HUES64 (cell line): ENCODE measurements around the gene TET3.

Experiments
- H3K27ac ChIP-seq: 2 replicates; pipeline ENCODE4 v1.7.0; 2013; ENCODE audit warnings: low read depth, low read length, inconsistent platforms
- H3K27me3 ChIP-seq: 2 replicates; pipeline ENCODE4 v1.6.1; 2013; ENCODE audit warnings: mild to moderate bottlenecking, low read length; ENCODE audit not compliant: insufficient read depth
- H3K36me3 ChIP-seq: 2 replicates; pipeline ENCODE4 v1.6.1; 2013; ENCODE audit warnings: mild to moderate bottlenecking, low read length; ENCODE audit not compliant: insufficient read depth
- H3K4me1 ChIP-seq: 2 replicates; pipeline ENCODE4 v1.6.1; 2013; ENCODE audit warnings: mild to moderate bottlenecking, low read length, moderate library complexity; ENCODE audit not compliant: insufficient read depth
- H3K4me3 ChIP-seq: 2 replicates; pipeline ENCODE4 v1.5.1; 2013; ENCODE audit warnings: mild to moderate bottlenecking, low read length, moderate library complexity
- H3K9ac ChIP-seq: 2 replicates; pipeline ENCODE4 v1.6.1; 2013; ENCODE audit warnings: mild to moderate bottlenecking, low read depth, low read length
- H3K9me3 ChIP-seq: 2 replicates; pipeline ENCODE4 v1.6.1; 2013; ENCODE audit warnings: low read depth, low read length; ENCODE audit not compliant: insufficient read depth
- WGBS: fragments of 150-250, 120-280 bp; methylation state at CpG from one replicate; pipeline ENCODE4 v1.1.7; 2013; ENCODE audit warnings: missing lambda C conversion rate; 5-methylcytosine and 5-hydroxymethylcytosine counted together

The TET3 gene

DNA sequence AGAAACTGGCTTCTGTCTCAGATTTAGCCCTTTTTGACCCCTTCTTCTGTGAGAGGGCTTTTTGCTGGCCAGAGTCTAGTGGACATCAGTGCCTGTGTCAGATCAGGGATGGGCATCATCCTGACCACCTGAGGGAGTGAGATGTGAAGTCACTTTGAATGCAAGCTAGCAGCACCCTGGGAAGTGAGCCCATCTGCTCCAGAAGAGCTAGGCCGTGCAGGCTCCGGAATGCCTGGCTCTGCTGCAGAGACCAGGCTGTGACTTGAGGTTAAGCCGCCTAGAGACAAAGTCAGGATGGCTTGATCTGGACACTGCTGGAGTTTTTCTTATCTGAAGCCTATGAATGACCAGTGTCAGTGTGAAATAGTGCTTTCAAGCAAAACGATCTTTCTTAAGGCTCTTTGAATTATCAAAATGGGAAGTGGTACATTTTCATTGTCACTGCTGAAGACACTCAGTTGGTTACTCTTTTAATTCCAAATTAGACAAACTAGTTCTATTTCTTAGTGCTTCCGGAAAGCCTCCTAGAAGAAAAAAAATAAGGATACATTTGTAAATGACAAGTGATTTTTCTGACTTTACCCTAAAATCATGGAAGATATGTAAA is 37.2 kb upstream of the TET3 start:
- Histone ChIP-seq H3K9ac (no peak overlapping the region), H3K27me3 (no peaks in the 10 kb centered on the region), H3K9me3 (no peaks in the 10 kb centered on the region), H3K4me3 (no peak overlapping the region), H3K27ac (no peak overlapping the region), H3K4me1 (no peaks in the 10 kb centered on the region), H3K36me3 (peaks cover 91% of the 10 kb centered on the region)
- 92% methylated on average over 4 of the region's 5 CpGs for WGBS

DNA sequence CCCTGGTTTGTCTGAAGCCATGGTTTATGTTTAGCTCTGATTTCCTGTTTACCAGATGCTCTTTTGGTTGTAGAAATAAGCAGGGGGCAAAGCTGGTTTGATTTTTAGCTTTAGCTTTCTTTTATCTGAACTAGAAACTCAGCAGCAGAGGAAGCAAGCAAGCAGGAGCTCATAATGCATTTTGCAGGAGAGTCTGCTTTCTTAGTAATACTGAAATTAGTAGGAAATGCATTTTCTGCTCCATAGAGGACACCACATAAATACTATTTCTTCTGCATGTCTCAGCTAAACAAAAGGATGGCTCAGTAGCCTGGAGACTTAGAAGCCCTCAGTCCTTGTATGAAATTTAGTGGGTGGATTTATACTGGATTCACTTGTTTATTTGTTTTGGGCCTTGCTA is 34.9 kb upstream of the TET3 start:
- Histone ChIP-seq H3K9ac (no peak overlapping the region), H3K27ac (no peak overlapping the region), H3K9me3 (no peaks in the 10 kb centered on the region), H3K4me3 (no peak overlapping the region), H3K36me3 (peaks cover 89% of the 10 kb centered on the region), H3K4me1 (no peaks in the 10 kb centered on the region), H3K27me3 (no peaks in the 10 kb centered on the region)

DNA sequence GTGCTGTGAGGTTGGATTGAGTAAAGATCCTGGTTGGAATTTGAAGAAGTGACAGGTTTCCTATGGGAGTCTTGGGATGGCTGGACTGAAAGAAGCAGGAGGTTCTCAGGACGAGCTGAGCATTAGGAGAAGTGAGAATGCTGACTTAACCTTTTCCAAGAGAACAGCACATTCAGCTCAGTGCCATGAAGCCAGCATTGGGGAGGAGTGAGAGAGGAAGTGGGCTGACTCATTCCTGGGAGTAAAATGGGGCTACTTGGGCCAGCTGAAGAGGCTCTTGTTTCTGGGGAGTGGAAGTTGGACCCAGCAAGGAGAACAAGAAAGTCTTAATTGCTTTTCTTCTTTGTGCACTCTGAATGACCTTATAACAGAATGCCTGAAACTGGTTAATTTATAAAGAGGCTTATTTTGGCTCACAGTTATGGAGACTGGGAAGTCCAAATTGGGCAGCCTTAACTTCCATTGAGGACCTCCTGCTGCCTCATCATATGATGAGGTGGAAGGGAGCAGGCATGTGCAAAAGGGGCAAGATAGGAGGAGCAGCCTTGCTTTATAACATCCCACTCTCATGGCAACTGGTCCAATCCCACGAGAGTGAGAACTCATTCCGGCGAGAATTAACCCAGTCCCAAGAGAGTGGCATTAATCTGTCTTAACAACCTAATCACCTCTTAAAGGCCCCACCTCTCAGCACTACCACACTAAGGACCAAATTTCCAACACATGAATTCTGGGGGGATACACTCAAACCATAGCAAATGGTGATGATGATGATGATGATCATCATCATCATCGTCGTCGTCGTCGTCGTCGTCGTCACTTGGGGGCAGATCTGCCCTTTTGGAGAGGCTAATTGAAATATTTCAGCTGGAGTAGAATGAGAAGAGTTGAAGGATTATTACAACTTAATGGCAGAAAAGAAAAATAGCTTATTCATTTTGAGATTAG is 31.9 kb upstream of the TET3 start:
- Histone ChIP-seq H3K9ac (no peak overlapping the region), H3K27me3 (no peaks in the 10 kb centered on the region), H3K36me3 (peaks cover 88% of the 10 kb centered on the region), H3K27ac (no peak overlapping the region), H3K4me1 (no peaks in the 10 kb centered on the region), H3K9me3 (no peaks in the 10 kb centered on the region), H3K4me3 (no peak overlapping the region)
- 87% methylated on average over 12 of the region's 12 CpGs for WGBS

DNA sequence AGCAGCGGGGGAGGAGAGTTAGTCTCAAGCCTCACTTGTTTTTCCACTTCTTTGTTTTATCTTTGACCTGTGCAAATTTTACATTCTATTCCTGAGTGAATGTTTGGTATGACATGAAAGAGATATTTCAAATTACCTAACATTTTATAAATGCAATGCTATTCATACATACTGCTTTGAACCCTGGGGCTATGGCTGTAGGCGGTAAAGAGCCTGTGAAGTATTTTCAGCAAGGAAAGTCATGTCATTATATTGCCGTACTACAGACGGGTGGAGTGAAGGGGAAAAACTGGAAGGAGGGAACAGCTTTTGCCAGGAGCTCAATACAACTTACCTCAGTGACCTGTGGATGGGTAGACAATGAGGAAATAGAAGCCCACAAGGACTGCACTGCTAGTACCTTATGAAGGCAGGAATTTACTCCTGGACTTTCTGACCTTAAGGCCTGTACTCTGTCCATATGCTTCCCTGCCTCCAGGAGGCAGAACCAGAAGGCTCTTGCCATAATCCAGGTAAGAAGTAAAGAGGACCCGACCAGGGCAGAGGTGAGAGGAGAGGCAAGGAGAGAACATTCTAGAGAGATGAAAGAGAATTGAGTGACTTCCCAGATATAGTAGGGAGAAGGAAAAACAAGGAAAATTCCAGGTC is 28.4 kb upstream of the TET3 start:
- no peaks in the 10 kb centered on the region for H3K4me1 ChIP-seq

DNA sequence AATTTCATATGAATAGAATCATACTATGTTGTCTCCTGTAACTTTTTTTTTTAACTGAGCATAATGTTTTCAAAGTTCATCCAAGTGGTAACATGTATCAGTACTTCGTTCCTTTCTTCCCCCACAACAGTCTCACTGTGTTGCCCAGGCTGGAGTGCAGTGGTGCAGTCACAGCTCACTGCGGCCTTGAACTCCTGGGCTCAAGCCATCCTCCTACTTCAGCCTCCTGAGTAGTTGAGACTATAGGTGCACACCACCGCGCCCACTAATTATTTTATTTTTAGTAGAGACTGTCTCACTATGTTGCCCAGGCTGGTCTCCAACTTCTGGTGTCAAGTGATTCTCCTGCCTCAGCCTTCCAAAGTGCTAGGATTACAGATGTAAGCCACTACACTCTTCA is 23.4 kb upstream of the TET3 start:
- H3K9me3 ChIP-seq: no peaks in the 10 kb centered on the region
- no peak overlapping the region for H3K27ac ChIP-seq
- no peak overlapping the region for H3K4me3 ChIP-seq
- H3K36me3 ChIP-seq: peaks cover 34% of the 10 kb centered on the region
- WGBS: 96% methylated on average over 4 of the region's 4 CpGs
- no peaks in the 10 kb centered on the region for H3K27me3 ChIP-seq
- no peaks in the 10 kb centered on the region for H3K4me1 ChIP-seq
- no peak overlapping the region for H3K9ac ChIP-seq

More for the DNA sequence above, 28.4 kb upstream of the TET3 start:
- Histone ChIP-seq H3K9ac (no peak overlapping the region), H3K27ac (no peak overlapping the region), H3K4me3 (no peak overlapping the region), H3K36me3 (peaks cover 74% of the 10 kb centered on the region), H3K9me3 (no peaks in the 10 kb centered on the region), H3K27me3 (no peaks in the 10 kb centered on the region)
- WGBS: 91% methylated on average over 5 of the region's 5 CpGs

DNA sequence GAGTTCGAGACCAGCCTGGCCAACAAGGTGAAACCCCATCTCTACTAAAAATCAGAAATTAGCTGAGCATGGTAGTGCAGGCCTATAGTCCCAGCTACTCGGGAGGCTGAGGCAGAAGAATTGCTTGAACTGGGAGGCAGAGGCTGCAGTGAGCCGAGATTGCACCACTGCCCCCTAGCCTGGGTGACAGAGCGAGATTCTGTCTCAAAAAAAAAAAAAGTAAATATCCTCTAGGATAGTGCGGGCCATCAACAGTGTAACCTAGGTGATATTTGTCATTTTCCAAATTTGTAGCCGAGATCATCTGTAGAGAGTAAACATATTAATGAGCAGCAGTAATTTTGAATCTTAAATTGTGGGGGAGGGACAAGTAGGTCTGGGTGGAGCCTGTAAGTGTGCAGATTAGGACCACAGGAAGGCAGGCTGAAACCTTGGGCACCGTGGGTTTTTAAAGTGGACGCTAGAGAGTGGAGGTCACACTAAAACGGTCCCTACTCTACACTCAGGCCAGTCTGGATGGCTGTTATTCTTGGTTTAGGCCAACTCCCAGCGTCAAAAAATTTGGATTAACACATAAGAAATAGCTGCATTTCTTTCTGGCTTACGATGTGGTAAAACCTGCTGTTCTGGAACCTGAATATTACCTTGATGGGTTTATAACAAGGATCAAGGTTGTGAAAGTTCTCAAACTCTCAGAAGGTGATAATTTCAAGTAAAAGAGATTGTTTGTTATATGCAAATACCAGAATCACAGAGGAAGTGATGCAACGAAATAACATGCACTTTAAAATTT is 22.7 kb upstream of the TET3 start:
- Histone ChIP-seq H3K36me3 (peaks cover 27% of the 10 kb centered on the region), H3K27me3 (no peaks in the 10 kb centered on the region), H3K9ac (no peak overlapping the region), H3K27ac (no peak overlapping the region), H3K9me3 (no peaks in the 10 kb centered on the region), H3K4me1 (no peaks in the 10 kb centered on the region), H3K4me3 (no peak overlapping the region)
- WGBS: 92% methylated on average over 12 of the region's 12 CpGs

DNA sequence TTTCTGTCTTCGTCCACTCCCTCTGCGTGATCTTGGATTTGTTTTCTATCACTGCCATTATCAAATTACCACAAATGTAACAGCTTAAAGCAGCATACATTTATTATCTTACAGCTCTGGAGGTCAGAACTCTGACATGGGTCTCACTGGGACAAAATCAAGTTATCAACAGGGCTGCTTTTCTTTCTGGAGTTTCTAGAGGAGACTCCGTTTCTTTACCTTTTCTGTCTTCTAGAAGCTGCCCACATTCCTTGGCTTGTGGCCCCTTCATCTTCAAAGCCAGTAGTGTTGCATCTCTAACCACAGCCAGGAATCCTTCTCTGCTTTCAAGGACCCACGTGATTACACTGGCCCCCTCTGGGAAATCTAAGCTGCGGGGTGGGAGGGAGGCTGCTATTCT is 21.9 kb upstream of the TET3 start:
- WGBS: 88% methylated on average over 5 of the region's 5 CpGs
- H3K9me3 ChIP-seq: no peaks in the 10 kb centered on the region

DNA sequence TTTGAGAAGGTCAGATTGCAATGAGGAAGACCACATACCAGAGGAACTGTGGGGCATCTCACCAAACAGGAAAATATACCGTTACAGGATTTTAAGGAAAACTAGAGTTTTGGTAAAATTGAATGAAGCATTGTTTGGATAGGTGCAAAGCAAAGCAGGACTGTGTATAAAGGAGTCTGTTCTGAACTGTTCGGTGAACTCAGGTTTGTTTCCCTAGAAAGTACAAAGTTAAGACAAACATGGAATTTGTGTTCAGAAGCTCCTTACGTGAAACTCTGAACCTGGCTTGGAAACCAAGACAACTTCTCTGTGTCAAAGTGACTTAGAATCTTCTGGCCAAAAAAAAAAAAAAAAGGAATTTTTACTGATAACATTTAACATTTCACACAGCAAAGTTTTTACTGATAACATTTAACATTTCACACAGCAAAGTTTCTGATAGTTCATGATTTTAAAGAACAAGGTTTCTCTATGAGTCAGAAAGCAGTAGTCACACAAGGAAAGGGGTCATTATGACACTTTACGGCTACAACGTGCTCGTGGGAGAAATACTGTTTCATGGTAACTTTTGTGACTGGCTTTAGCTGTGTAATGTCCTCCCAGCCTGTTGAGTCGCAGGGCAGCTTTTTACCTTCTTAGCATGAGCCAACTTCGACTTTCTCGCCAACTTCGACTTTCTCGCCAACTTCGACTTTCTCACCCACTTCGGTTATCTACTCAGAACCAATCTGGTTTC is 21.2 kb upstream of the TET3 start:
- H3K9ac ChIP-seq: no peak overlapping the region
- no peaks in the 10 kb centered on the region for H3K4me1 ChIP-seq
- WGBS: 93% methylated on average over 13 of the region's 13 CpGs
- H3K27ac ChIP-seq: no peak overlapping the region
- H3K27me3 ChIP-seq: no peaks in the 10 kb centered on the region
- H3K4me3 ChIP-seq: no peak overlapping the region
- peaks cover 14% of the 10 kb centered on the region for H3K36me3 ChIP-seq
- H3K9me3 ChIP-seq: no peaks in the 10 kb centered on the region

More for the DNA sequence above, 21.9 kb upstream of the TET3 start:
- Histone ChIP-seq H3K27me3 (no peaks in the 10 kb centered on the region), H3K4me3 (no peak overlapping the region), H3K27ac (no peak overlapping the region), H3K36me3 (peaks cover 21% of the 10 kb centered on the region), H3K9ac (no peak overlapping the region), H3K4me1 (no peaks in the 10 kb centered on the region)

DNA sequence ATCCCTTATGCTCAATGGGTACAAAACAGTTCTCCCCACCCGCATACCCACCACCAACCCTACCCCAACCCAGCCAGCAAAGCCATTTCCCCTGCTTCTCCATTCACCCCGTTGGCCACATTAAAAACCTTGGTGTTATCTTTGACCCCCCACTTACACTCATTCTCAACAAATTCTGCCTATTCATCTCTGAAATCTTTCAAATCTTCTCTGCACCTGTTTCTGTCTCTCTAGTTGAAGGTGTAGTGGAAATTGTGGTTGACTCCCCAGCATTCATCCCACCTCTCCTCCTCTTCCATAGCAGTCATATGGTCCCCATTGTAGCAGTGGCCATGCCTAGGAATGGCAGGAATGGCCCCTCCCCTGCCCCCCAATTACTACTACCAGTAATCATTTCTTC is 20.5 kb upstream of the TET3 start:
- no peaks in the 10 kb centered on the region for H3K4me1 ChIP-seq
- 88% methylated on average over 2 of the region's 2 CpGs for WGBS
- no peak overlapping the region for H3K27ac ChIP-seq
- no peaks in the 10 kb centered on the region for H3K9me3 ChIP-seq
- no peak overlapping the region for H3K4me3 ChIP-seq
- H3K9ac ChIP-seq: no peak overlapping the region
- no peaks in the 10 kb centered on the region for H3K27me3 ChIP-seq
- H3K36me3 ChIP-seq: peaks cover 7% of the 10 kb centered on the region

DNA sequence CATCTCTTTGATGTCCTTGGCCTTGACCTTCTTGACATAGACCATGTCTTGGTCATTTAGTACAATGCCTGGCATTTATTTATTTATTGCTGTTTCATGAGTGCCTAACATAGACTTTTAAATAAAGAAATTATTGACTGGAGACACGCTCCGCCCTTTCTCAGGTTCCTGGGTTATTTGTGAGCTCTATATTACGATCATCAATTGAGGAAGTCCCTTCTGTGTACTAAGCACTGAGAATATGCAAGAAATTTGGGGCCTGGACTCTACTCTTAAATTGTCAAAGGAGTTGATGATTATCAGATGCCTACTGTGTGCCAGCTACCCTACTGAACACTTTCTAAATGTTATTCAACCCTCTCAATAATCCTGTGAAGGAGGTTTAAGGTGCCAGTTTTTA is 19.7 kb upstream of the TET3 start:
- H3K4me3 ChIP-seq: no peak overlapping the region
- H3K4me1 ChIP-seq: no peaks in the 10 kb centered on the region
- no peaks in the 10 kb centered on the region for H3K9me3 ChIP-seq
- H3K9ac ChIP-seq: no peak overlapping the region
- H3K27ac ChIP-seq: no peak overlapping the region
- no peaks in the 10 kb centered on the region for H3K36me3 ChIP-seq
- WGBS: 95% methylated on average over 3 of the region's 3 CpGs
- no peaks in the 10 kb centered on the region for H3K27me3 ChIP-seq
